ENCODE measurements around the gene LACTB.

The LACTB gene

GRCh38 chr15:63133786-63134185, 12.1 kb downstream of the LACTB start:
- DNase-seq = no peak

- DNase-seq = no peak
These were observed 12.8 kb downstream of the LACTB start for GRCh38 chr15:63134245-63134985.

- no peak for DNase-seq
These were observed 13.6 kb downstream of the LACTB start for GRCh38 chr15:63135281-63135680.

GRCh38 chr15:63135804-63136203, 14.1 kb downstream of the LACTB start:
- DNase-seq = no peak

GRCh38 chr15:63136742-63137141, 15.1 kb downstream of the LACTB start:
- DNase-seq = no peak

GRCh38 chr15:63140936-63141335, 19.3 kb downstream of the LACTB start:
- DNase-seq = no peak

GRCh38 chr15:63145426-63145825, 23.8 kb downstream of the LACTB start:
- DNase-seq = no peak

- no peak for DNase-seq
These were observed 25.0 kb downstream of the LACTB start for GRCh38 chr15:63146684-63147083.

- no peak for DNase-seq
These were observed 30.0 kb downstream of the LACTB start for GRCh38 chr15:63151665-63152064.

- no peak for DNase-seq
These were observed 33.8 kb downstream of the LACTB start for GRCh38 chr15:63155486-63155885.

- no peak for DNase-seq
These were observed 34.5 kb downstream of the LACTB start for GRCh38 chr15:63156086-63156710.

- DNase-seq = peak; percentile 18
These were observed 35.1 kb downstream of the LACTB start for GRCh38 chr15:63156755-63157117.

GRCh38 chr15:63157118-63157843, 35.6 kb downstream of the LACTB start, which contains the start of gene RPS27L:
Gene RPS27L, minus strand, starts transcription at chr15:63157477. Its CDS starts 72 bp downstream, at chr15:63157405.
- DNase-seq = peak; percentile 94

- DNase-seq = peak; percentile 23
These were observed 36.3 kb downstream of the LACTB start for GRCh38 chr15:63157891-63158431.

GRCh38 chr15:63160638-63161037, 39.0 kb downstream of the LACTB start:
- no peak for DNase-seq

- no peak for DNase-seq
These were observed 41.6 kb downstream of the LACTB start for GRCh38 chr15:63163217-63163616.

- no peak for DNase-seq
These were observed 43.7 kb downstream of the LACTB start for GRCh38 chr15:63165166-63165859.

- DNase-seq = no peak
These were observed 44.6 kb downstream of the LACTB start for GRCh38 chr15:63166219-63166618.

GRCh38 chr15:63169788-63170187, 48.1 kb downstream of the LACTB start:
- no peak for DNase-seq

- DNase-seq = no peak
These were observed 50.7 kb downstream of the LACTB start for GRCh38 chr15:63172376-63172775.

- no peak for DNase-seq
These were observed 51.3 kb downstream of the LACTB start for GRCh38 chr15:63172851-63173451.

- DNase-seq = no peak
These were observed 54.6 kb downstream of the LACTB start for GRCh38 chr15:63176302-63176701.

- DNase-seq = no peak
These were observed 56.4 kb downstream of the LACTB start for GRCh38 chr15:63178034-63178433.
